HG02973 (cell line): ENCODE results near the gene PGAM5.

Experiments
- ATAC-seq: cut with Tn5 transposase; IDR thresholded peaks from one replicate; pipeline ENCODE4 v1.9.1; 2021; ENCODE audit warnings: moderate library complexity; ENCODE audit not compliant: unreplicated experiment

Gene PGAM5

DNA sequence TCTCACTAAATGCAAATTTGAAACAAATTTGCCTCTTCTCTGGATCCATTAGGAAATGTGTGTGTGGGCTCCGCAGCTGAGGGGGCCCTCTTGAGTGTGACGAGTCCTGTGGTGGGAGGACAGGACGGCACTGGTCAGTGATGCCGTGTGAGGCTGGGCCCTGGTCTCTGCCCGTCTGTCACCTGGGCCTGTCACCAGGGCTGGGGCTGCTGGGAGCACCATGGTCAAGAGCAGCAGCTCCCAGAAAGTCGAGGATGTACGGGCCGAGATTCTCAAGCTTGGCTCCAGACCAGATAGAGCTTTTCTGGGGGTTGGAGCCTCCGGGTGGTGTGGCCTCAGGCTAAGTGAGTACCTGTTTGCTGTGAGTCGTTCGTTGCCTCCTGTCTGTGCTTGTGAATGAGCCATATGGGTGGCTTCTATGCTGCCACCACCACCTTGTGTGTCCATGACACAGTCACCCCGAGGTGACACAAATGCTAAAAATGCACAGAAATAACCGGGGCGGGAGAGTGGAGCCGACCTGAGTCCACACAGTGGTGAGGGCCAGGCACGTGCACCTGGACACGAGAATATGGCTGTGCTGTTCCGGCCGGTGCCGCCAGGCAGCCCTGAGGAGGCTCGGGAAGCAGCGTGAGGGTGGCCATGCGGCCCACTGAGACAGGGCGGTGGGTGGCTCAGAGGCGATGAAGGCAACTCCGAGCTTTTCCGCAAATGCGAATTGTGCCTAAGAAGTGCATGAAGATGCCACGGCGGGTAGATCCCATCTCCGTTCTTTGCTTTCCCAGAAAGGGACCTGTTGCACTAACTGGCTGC, 8.7 kb downstream of the PGAM5 start:
- no peak for ATAC-seq

GRCh38 chr12:132719954-132720324, 9.3 kb downstream of the PGAM5 start:
- no peak for ATAC-seq

DNA sequence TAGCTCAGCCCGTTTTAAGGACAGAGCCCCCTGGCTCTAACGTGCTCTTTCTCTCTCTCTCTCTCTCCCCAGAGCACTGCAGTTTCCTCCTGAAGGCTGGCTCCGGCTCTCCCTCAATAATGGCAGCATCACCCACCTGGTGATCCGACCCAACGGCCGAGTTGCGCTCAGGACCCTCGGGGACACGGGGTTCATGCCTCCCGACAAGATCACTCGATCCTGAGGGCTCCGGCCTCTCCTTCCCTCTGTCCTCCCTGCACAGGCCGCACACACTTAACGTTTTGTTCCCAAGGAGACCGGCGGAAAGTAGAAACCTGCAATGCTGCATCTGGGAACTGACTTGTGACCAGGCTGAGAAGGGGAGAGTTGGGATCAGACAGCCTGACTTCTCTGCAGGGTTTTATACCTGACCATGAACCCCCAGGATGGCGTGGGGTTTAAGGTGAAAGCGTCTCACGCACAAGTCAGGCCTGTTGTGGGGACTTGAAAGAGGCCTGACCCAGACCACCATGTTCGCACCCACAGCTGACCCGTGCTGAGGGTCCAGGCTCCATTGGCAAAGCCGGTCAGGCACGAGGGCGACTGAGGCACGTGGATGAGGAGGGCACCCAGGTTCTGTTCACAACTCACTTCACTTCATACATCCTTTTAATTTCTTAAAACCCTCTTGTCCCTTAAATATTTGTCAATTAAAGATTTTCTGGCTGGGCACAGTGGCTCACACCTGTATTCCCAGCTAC, 10.1 kb downstream of the PGAM5 start:
- ATAC-seq: no peak

DNA sequence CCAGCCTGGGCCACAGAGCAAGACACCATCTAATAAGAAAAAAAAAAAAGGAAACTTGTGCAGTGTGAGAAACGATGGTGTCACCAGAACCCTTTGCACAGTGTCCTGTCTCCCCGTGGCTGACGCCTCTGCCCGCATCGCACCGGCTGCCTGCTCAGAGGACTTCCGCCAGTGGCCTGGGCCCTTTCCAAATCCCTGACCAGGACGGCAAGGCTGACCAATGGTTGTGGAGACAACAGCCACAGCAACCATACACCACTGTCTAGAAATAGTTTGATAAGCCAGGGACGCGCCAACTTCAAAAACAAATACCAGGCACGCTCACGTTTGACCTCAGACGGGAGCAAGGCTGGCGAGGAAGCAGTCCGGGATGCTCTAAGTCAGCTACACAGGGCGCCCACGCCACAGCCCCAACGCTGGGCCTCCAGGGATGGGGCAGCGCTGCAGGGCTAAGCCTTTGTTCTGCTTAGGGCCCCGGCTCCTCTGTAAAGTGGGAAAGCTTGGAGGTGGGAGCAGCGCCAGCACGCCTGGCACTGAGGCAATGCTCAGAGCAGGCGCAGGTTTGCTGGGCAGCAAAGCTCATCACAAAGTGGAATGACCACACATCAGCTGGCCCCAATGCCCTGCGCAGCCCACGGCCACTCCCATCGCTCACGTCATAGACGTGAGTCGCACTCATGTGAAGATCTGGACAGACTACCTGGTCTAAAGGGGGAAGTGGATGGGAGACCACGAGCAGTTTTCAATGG, 12.5 kb downstream of the PGAM5 start:
- ATAC-seq: no peak

GRCh38 chr12:132723764-132724140, 13.1 kb downstream of the PGAM5 start:
- no peak for ATAC-seq

DNA sequence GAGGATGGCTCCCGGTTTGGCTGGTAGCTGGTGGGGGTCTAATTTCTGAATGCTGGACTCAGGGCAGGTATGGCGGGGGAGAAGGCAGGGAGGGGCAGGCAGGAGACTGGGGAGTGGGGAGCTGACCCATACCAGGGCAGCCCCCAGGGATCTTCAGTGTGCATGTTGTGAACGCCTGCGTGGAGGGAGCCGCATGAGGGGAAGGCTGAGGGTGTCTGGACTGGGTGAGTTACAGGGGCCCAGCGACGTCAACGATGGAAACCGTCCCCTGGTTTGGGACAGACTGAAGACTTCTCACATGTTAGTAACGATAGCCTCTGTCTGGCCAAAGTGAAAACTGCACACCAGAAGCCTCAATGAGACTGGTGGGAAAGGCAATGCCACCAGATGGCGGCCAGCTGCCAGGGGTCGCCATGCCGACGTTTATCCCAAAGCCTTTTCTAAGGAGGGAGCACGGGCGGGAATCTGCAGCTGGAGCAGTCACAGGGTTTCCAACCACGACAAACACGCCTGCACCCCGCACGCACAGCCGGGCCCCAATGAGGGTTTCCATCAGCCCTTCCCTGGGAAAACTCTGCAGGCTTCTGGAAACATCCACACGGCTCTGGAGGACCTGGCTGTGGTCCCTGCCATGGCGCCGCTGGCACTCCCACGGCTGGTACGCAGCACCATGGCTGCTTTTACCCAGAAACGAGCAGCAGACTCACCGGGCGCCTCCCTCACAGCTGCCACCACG, 14.0 kb downstream of the PGAM5 start:
- no peak for ATAC-seq

DNA sequence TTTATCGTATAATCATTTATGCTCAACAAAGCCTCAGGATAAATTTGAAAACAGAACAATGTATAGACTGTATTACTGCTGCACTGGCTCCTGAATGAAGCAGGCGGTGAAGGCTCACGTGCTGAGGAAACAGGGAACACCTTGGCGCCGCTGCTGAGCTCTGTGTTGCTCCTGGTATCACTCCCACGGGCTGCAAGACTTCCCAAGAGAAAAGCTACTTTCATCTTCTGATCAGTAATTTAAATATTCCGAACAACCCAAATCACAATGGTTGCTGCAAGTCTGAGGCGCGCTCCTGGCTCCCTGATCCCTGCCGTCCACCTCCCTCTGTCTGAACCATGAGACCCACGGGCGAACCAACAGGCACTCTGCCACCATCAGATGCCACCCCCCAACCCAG, 15.7 kb downstream of the PGAM5 start:
- ATAC-seq: no peak

DNA sequence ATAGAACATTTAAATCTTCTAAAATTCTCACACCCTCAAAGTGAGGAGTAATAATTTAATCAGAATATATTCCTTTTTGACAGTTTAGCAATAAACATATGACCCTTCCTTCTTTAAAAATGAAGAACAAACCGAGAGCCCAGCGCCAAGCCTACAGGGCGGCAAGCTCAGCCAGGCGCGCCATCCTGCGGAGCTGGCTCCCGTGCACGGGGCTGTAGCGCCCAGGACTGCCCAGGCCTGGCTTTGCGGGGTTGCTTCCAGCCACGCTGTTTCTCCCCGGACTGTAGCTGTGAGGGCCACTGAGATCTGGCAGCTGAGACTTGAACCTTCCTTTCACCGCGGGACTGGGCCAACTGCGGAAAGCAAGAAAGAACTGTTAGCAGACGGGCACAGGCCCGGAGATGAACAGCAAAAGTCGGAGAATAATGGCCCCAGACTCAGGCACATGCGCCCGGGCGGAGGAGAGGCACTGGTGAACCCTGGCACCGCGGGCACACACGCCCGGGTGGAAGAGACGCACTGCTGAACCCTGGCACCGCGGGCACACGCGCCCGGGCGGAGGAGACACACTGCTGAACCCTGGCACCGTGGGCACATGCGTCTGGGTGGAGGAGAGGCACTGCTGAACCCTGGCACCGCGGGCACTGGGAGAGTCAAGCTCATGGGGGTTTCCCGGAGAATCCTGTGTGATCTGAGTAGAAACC, 16.6 kb downstream of the PGAM5 start:
- no peak for ATAC-seq

GRCh38 chr12:132728502-132728901, 17.9 kb downstream of the PGAM5 start:
- ATAC-seq: no peak

DNA sequence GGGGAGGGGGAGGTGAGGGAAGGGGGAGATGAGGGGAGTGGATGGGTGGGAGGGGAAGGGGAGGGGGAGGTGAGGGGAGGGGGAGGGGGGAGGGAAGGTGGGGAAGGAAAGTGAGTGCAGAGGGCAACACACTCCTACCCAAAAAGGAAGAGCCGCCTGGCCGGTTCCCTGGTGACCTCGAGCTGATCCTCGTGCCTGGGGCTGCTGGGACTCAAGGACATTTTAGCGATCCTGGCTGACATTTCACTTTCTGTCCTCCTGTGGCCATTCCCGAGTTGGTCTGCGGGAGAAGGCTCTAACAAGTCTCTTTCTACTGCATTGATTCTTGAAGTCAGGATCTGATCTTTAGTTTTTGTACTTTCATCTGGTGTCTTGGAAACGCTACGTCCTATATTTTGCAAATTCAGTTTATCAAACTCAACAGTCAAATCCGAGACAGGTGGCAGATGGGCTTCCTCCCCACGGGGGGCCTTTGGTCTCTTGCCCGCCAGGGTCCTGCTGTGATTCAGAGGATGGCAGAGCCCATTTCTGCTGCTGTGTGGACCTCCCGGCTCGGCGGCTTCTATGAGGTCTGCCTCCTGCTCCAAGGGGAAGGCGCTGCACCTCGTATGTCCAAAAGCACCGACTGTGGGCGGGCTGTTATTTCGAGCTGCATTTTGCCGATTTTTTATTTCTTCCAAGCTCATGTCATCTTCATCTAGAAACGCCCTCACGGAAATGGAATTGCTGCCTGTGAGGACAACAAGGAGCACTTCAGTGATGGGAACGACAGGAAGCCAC, 19.1 kb downstream of the PGAM5 start:
- ATAC-seq: no peak

- no peak for ATAC-seq
Measured at GRCh38 chr12:132730353-132730752, 19.7 kb downstream of the PGAM5 start.

DNA sequence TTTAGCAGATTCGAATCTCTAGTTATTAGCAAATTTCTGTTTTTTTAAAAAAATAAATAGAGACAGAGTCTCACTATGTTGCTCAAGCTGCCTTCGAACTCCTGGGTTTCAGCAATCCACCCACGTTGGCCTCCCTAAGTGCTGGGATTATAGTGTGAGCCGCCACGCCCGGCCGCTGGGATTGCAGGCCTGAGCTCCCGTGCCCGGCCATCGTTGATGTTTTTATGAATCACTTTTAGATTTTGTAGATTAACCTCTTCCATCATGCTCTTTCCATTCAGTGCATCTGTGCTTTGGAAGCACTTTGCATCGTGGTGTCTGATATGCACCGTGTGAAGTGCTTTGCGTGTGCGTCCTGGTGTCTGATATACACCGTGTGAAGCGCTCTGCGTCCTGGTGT, 20.9 kb downstream of the PGAM5 start:
- ATAC-seq: no peak

DNA sequence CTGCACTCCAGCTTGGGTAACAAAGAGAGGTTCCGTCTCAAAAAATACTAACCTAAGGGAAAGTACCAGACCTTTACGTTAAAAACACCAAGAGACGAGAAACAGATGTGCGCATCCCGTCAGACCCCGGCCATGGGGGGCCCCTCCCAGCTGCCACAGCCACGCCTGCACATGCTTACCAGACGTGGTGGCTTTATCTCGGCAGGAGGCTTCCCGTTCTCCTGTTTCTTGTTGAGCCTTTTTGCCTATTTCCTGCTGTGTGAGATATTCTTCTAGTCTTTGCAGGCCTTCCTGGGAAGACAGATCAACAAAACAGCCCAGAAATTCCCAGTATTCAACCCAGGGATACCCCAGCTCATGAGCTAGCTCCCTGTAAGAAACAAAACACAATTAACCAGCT, 23.6 kb downstream of the PGAM5 start:
- ATAC-seq: no peak

DNA sequence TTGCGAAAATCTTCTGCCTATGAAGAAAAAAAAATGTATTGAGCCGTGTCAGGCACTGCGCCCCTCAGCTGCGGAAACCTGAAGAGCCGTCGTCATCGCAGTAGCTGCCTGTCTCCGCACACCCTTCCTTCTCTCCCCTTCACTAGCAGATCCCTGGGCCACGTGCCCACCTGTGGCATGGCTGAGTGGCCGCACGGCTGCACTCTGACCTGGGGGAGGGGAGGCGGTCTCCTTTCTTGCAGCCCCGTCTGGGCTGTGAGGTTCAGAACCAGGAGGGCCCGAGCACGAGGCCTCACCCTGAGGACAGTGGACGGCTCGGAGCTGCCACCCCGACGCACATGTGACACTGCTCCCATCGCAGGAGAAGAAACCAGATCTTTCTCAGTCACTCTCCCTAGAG, 24.9 kb downstream of the PGAM5 start:
- ATAC-seq: no peak

GRCh38 chr12:132736378-132736777, 25.7 kb downstream of the PGAM5 start:
- no peak for ATAC-seq

GRCh38 chr12:132736913-132737312, 26.3 kb downstream of the PGAM5 start:
- ATAC-seq: no peak

DNA sequence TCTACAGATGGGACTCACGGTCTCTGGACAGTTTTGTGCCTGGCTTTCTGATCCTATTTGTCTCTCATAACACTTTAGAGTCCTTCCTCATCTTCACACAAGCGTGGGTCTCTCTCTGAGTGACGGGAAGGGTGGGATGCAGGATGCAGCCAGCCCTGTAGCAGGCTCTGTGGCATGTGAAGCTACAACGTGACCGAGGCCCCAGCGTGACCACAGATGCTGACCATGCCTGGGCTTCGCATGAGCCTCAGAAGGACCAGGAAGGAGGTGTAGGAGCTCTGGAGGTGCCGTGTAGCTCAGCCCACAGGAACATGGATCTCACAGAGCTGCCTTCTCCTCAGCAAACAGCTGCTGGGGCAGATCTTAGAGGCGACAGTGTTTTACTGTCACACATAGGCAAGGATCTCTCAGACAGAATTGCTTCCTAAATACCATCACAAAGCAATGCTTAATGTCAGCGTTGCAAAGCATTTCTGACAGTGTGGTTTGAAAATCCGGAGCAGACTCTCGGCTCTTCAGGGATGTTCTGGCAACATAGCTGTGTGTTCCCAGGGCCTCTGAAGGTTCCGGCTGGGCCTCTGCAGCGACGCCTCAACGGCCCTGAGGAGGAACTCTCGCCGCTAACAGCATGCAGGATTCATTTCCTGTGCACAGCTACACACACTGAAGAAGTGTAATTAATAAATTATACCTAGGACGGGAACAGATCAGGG, 29.1 kb downstream of the PGAM5 start:
- no peak for ATAC-seq

DNA sequence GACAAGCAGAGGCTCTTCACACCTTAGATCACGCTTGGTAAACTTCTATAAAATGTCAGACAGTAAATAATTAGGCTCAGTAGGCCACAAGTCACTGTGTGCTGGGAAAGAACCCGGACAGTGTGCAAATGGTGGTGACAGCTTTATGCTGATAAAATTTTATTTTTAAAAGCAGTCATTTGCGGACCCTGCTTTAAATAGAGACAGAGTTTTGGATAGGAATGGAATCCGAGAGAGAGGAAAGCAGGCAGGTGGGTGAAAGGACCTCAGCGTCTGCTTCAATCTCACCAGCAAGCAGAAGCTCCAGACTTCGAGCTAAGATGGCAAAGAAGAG, 29.6 kb downstream of the PGAM5 start:
- ATAC-seq: no peak

- no peak for ATAC-seq
Measured at GRCh38 chr12:132740652-132741051, 30.0 kb downstream of the PGAM5 start.
